HepG2 (cell line): ENCODE results near the gene ETFB. TPM values are rescaled to one million over a fixed set of nuclear protein-coding genes. Genes with fewer than 3 reads are reported as not detected.
A peak's percentile ranks its signal among the peaks of the same experiment; 100 is the strongest.

Source experiments
- FLYWCH1 ChIP-seq: sonication (generic); formaldehyde crosslinking; IDR thresholded peaks from 2 replicates; pipeline ENCODE4 v1.8.1; 2023; ENCODE audit warnings: mild to moderate bottlenecking, missing genetic modification reagents
- HINFP ChIP-seq: sonication (generic); formaldehyde crosslinking; IDR thresholded peaks from 2 replicates; pipeline ENCODE4 v1.4.0; 2020; ENCODE audit warnings: low read depth, mild to moderate bottlenecking, missing genetic modification reagents
- IRF2 ChIP-seq: IDR thresholded peaks from 2 replicates; pipeline ENCODE4 v1.6.1; 2018; ENCODE audit warnings: missing genetic modification reagents, missing compliant biosample characterization
- KDM3A ChIP-seq: IDR thresholded peaks from 2 replicates; pipeline ENCODE4 v1.6.1; 2018; ENCODE audit warnings: low read depth, missing compliant biosample characterization
- LRRFIP1 ChIP-seq: sonication (generic); formaldehyde crosslinking; conservative IDR thresholded peaks from 2 replicates; pipeline ENCODE4 v1.4.0; 2020; ENCODE audit warnings: missing genetic modification reagents
- MEF2D ChIP-seq: sonication (generic); formaldehyde crosslinking; IDR thresholded peaks from 2 replicates; pipeline ENCODE4 v1.5.1; 2020; ENCODE audit warnings: mild to moderate bottlenecking, missing genetic modification reagents
- NBN ChIP-seq: fragments of 450-650 bp; conservative IDR thresholded peaks from 2 replicates; pipeline ENCODE4 v1.6.1; 2017
- PLSCR1 ChIP-seq: sonication (generic); formaldehyde crosslinking; IDR thresholded peaks from 2 replicates; pipeline ENCODE4 v1.5.0; 2020; ENCODE audit warnings: missing genetic modification reagents, mild to moderate bottlenecking, borderline replicate concordance
- POLR2A ChIP-seq, 2 experiments: IDR thresholded peaks; 2 replicates each; pipeline ENCODE4 v1.6.1; 2011; ENCODE audit warnings: low read depth in 2 of 2, low read length in 2 of 2, mild to moderate bottlenecking in 1 of 2, moderate library complexity in 1 of 2; ENCODE audit not compliant: insufficient read depth in 1 of 2
- RNF219 ChIP-seq: sonication (generic); formaldehyde crosslinking; IDR thresholded peaks from 2 replicates; pipeline ENCODE4 v1.5.0; 2020; ENCODE audit warnings: mild to moderate bottlenecking, missing genetic modification reagents
- ZBTB43 ChIP-seq: sonication (generic); formaldehyde crosslinking; conservative IDR thresholded peaks from 2 replicates; pipeline ENCODE4 v1.4.0; 2020; ENCODE audit warnings: missing genetic modification reagents
- ZBTB8A ChIP-seq: sonication (generic); formaldehyde crosslinking; IDR thresholded peaks from 2 replicates; pipeline ENCODE4 v1.4.0; 2020; ENCODE audit warnings: mild to moderate bottlenecking, low read depth, missing genetic modification reagents, borderline replicate concordance
- ZFYVE20 ChIP-seq: sonication (generic); formaldehyde crosslinking; IDR thresholded peaks from 2 replicates; pipeline ENCODE4 v1.8.0; 2023; ENCODE audit warnings: low read depth, mild to moderate bottlenecking, moderate library complexity, missing genetic modification reagents, borderline replicate concordance
- ZNF30 ChIP-seq: sonication (generic); formaldehyde crosslinking; IDR thresholded peaks from 2 replicates; pipeline ENCODE4 v1.5.0; 2020; ENCODE audit warnings: mild to moderate bottlenecking, missing genetic modification reagents
- ZNF616 ChIP-seq: sonication (generic); formaldehyde crosslinking; IDR thresholded peaks from 2 replicates; pipeline ENCODE4 v1.5.0; 2020; ENCODE audit warnings: low read depth, mild to moderate bottlenecking, missing genetic modification reagents
- ZNF703 ChIP-seq: sonication (generic); formaldehyde crosslinking; IDR thresholded peaks from 2 replicates; pipeline ENCODE4 v1.5.1; 2020; ENCODE audit warnings: missing genetic modification reagents, mild to moderate bottlenecking, moderate library complexity, borderline replicate concordance
- ZNF770 ChIP-seq: sonication (generic); formaldehyde crosslinking; IDR thresholded peaks from 2 replicates; pipeline ENCODE4 v1.5.0; 2020; ENCODE audit warnings: mild to moderate bottlenecking, missing genetic modification reagents
- polyA plus RNA-seq, 8 experiments: library from polyadenylated mRNA; depleted of rRNA in 3 of 8; stranded (reverse) in 7 of 8; unstranded in 1 of 8; fragments of >200 nt; fragmentation: Illumina TruSeq in 4 of 8; extraction: Trizol in 4 of 8; gene quantifications; 2 replicates each; pipeline versions ENCODE4 v1.2.1 to v1.2.3, GENCODE V29; 2011 to 2016; ENCODE audit warnings: low read depth in 4 of 8, missing spikeins in 1 of 8, mixed read lengths in 1 of 8; ENCODE audit not compliant: insufficient read depth in 1 of 8
- total RNA-seq, 5 experiments: library from RNA; depleted of rRNA; stranded (reverse); fragments of >200 nt; fragmentation: Illumina TruSeq; extraction: Trizol; gene quantifications; 2 replicates each; pipeline ENCODE4 v1.2.3, GENCODE V29; 2016; ENCODE audit warnings: low read depth in 1 of 5

ETFB gene
- total and polyA plus RNA-seq, 2 of the 13 experiments (the other 11 are each of a cell fraction or from before 2014, with no cell fraction given) = 678 to 1,314 TPM

- TF ChIP-seq PLSCR1 (no peak), ZBTB8A (CRISPR knock-in tag) (peak; percentile 98), ZNF616 (CRISPR knock-in tag) (no peak), POLR2A (IDR thresholded peaks at IDR 0.05; ENCODE audit: insufficient read depth in 1 of 2, low read depth in 2 of 2, low read length in 2 of 2) (no peak; a peak in 2 of 4 replicates), ZBTB43 (peak; percentile 78), ZNF703 (CRISPR knock-in tag) (no peak), IRF2 (CRISPR knock-in tag) (peak; percentile 21; the same call in 1 of the 2 replicates), FLYWCH1 (CRISPR knock-in tag) (no peak), HINFP (CRISPR knock-in tag) (no peak), KDM3A (no peak; the same call in 1 of the 2 replicates), ZFYVE20 (CRISPR knock-in tag) (no peak), LRRFIP1 (no peak), RNF219 (CRISPR knock-in tag) (no peak), MEF2D (CRISPR knock-in tag) (no peak; the same call in 1 of the 2 replicates), ZNF30 (no peak), ZNF770 (CRISPR knock-in tag) (no peak), NBN (no peak)
Observed at GRCh38 chr19:51354742-51355148, 11.4 kb downstream of the ETFB start (continued).
